Esophagus muscularis mucosa (tissue), 4 donors: ENCODE data around the gene C17orf107. TPM values are rescaled to one million over a fixed set of nuclear protein-coding genes. Genes with fewer than 3 reads are reported as not detected.

ENCODE experiments used
- DNase-seq: peaks from one replicate; pipeline ENCODE4 v3.0.0-alpha.2; 2017; ENCODE audit errors: extremely low spot score
- H3K27ac ChIP-seq, 4 donors: fragments of 200-600 bp; sonication (generic); replicated peaks in 1 of 4; 1 replicate in 3 of 4; 2 replicates in 1 of 4; pipeline ENCODE4 v1.5.1; 2016 to 2019; ENCODE audit warnings: mild to moderate bottlenecking in 1 of 4
- H3K27me3 ChIP-seq, 4 donors: fragments of 200-600 bp; sonication (generic); one replicate each; pipeline versions ENCODE4 v1.5.1 to v1.6.0; 2016 to 2019
- H3K36me3 ChIP-seq, 4 donors: fragments of 200-600 bp; sonication (generic); one replicate each; pipeline ENCODE4 v1.5.1; 2016 to 2019
- H3K4me1 ChIP-seq, 4 donors: fragments of 200-600 bp; sonication (generic); one replicate each; pipeline ENCODE4 v1.5.1; 2016 to 2019
- H3K4me3 ChIP-seq, 4 donors: fragments of 200-600 bp; sonication (generic); 1 replicate in 2 of 4; 2 replicates in 2 of 4; pipeline ENCODE4 v1.5.1; 2016 to 2019; ENCODE audit warnings: mild to moderate bottlenecking in 4 of 4, moderate library complexity in 1 of 4
- H3K9me3 ChIP-seq, 4 donors: fragments of 200-600 bp; sonication (generic); 1 replicate in 3 of 4; 2 replicates in 1 of 4; pipeline ENCODE4 v1.5.1; 2016 to 2019
- CTCF ChIP-seq, 3 experiments: fragments of 200-600 bp in 2 of 3; fragments of 450-650 bp in 1 of 3; sonication (generic) in 2 of 3; IDR thresholded peaks; one replicate each; pipeline ENCODE4 v1.5.1; 2017 to 2019; ENCODE audit warnings: antibody characterized with exemption in 3 of 3, mild to moderate bottlenecking in 2 of 3, moderate library complexity in 1 of 3
- EP300 ChIP-seq: sonication (generic); formaldehyde crosslinking; IDR thresholded peaks from one replicate; pipeline ENCODE4 v1.6.1; 2017; ENCODE audit warnings: antibody characterized with exemption
- POLR2A ChIP-seq: fragments of 450-650 bp; IDR thresholded peaks from one replicate; pipeline ENCODE4 v1.6.1; 2017; ENCODE audit warnings: antibody characterized with exemption, moderate library complexity, mild to moderate bottlenecking, low read depth
- POLR2AphosphoS5 ChIP-seq, 2 donors: sonication (generic); formaldehyde crosslinking; IDR thresholded peaks; one replicate each; pipeline ENCODE4 v1.6.1; 2017; ENCODE audit warnings: antibody characterized with exemption in 2 of 2
- WGBS: methylation state at CpG from one replicate; pipeline ENCODE4 v1.1.5; 2018; 5-methylcytosine and 5-hydroxymethylcytosine counted together
- intact Hi-C: fragments of 100-400 bp; cut with DNase I; formaldehyde crosslinking; loops from one replicate; pipeline ENCODE4 v1.15.1; 2023
- total RNA-seq, 4 donors: library from RNA; depleted of rRNA; stranded (reverse); fragments of >200 nt; gene quantifications; one replicate each; pipeline versions ENCODE4 v1.1.0 to v1.2.1, GENCODE V29; 2016

Gene C17orf107
- total RNA-seq, 4 donors from 2014 or later, result 0.32 to 1.5 (median 0.88) TPM

GRCh38 chr17:4884489-4884888, 14.8 kb upstream of the C17orf107 start:
- TF ChIP-seq POLR2A (no peak), CTCF (IDR thresholded peaks at IDR 0.05) (no peak), POLR2AphosphoS5 (IDR thresholded peaks at IDR 0.05) (no peak), EP300 (no peak)
- Histone ChIP-seq H3K27ac (no peak overlapping the region), H3K4me1 (peaks cover 0 to 12% (median 7%) of the 10 kb centered on the region in 4 donors), H3K27me3 (no peaks in the 10 kb centered on the region), H3K36me3 (peaks cover 37 to 73% (median 69%) of the 10 kb centered on the region in 4 donors), H3K9me3 (no peaks in the 10 kb centered on the region), H3K4me3 (no peak overlapping the region)
- intact Hi-C loops, result loop anchor here (5.0 to 10.0 kb wide), 3 partner anchors 50 to 180 kb away; partner anchors contain the start of genes MINK1, PELP1 and PLD2
- 93% methylated on average over 3 of the region's 4 CpGs for WGBS
- DNase-seq, result no peak

- no peak for DNase-seq
- H3K9me3 ChIP-seq, result no peaks in the 10 kb centered on the region
- intact Hi-C loops, result loop anchor here (10.0 kb wide), 2 partner anchors 52 to 182 kb away; partner anchors contain the start of genes MINK1 and PELP1
- no peak overlapping the region for H3K27ac ChIP-seq
- peaks cover 55 to 76% (median 76%) of the 10 kb centered on the region in 4 donors for H3K36me3 ChIP-seq
- TF ChIP-seq CTCF (IDR thresholded peaks at IDR 0.05), result no peak
- no peak for TF ChIP-seq POLR2AphosphoS5 (IDR thresholded peaks at IDR 0.05)
- TF ChIP-seq EP300, result no peak
- no peak for TF ChIP-seq POLR2A
- 91% methylated on average over 11 of the region's 12 CpGs for WGBS
- no peaks in the 10 kb centered on the region for H3K27me3 ChIP-seq
- peaks cover 0 to 9% (median 4%) of the 10 kb centered on the region in 4 donors for H3K4me1 ChIP-seq
- no peak overlapping the region for H3K4me3 ChIP-seq
These were observed 12.5 kb upstream of the C17orf107 start for GRCh38 chr17:4886830-4887229.

- intact Hi-C loops, result loop anchor here (10.0 kb wide), 2 partner anchors 53 to 183 kb away; partner anchors contain the start of genes MINK1 and PELP1
- Histone ChIP-seq H3K4me3 (no peak overlapping the region), H3K4me1 (peaks cover 0 to 5% (median 0%) of the 10 kb centered on the region in 4 donors), H3K27me3 (no peaks in the 10 kb centered on the region), H3K9me3 (no peaks in the 10 kb centered on the region), H3K27ac (no peak overlapping the region), H3K36me3 (peaks cover 63 to 84% (median 82%) of the 10 kb centered on the region in 4 donors)
- no peak for DNase-seq
- TF ChIP-seq CTCF (IDR thresholded peaks at IDR 0.05) (no peak), EP300 (no peak), POLR2AphosphoS5 (IDR thresholded peaks at IDR 0.05) (no peak), POLR2A (no peak)
- WGBS, result 89% methylated on average over 18 of the region's 18 CpGs
These were observed 11.8 kb upstream of the C17orf107 start for GRCh38 chr17:4887581-4887980.

GRCh38 chr17:4891411-4892410, 7.6 kb upstream of the C17orf107 start:
- peaks cover 0 to 5% (median 0%) of the 10 kb centered on the region in 4 donors for H3K4me1 ChIP-seq
- no peaks in the 10 kb centered on the region for H3K9me3 ChIP-seq
- H3K27ac ChIP-seq, result no peak overlapping the region
- peaks cover 81 to 97% (median 95%) of the 10 kb centered on the region in 4 donors for H3K36me3 ChIP-seq
- H3K4me3 ChIP-seq, result no peak overlapping the region
- TF ChIP-seq POLR2A, result no peak
- no peak for TF ChIP-seq POLR2AphosphoS5 (IDR thresholded peaks at IDR 0.05)
- TF ChIP-seq EP300, result no peak
- TF ChIP-seq CTCF (IDR thresholded peaks at IDR 0.05), result no peak
- WGBS, result 90% methylated on average over 41 of the region's 42 CpGs
- no peak for DNase-seq
- intact Hi-C loops, result loop anchor here (2.0 kb wide), 1 partner anchor 159 kb away; no protein-coding TSS in a partner anchor
- no peaks in the 10 kb centered on the region for H3K27me3 ChIP-seq
